Esophagus (tissue), 2 donors: Measurements from ENCODE around the gene LRRC8C. TPM values are rescaled to one million over a fixed set of nuclear protein-coding genes. Genes with fewer than 3 reads are reported as not detected.
A peak's percentile ranks its signal among the peaks of the same experiment; 100 is the strongest.

ENCODE experiments used
- H3K27ac ChIP-seq, 2 donors: one replicate each; pipeline ENCODE4 v1.5.1; 2013; ENCODE audit warnings: low read depth in 2 of 2, mild to moderate bottlenecking in 2 of 2, inconsistent platforms in 1 of 2, low read length in 1 of 2, moderate library complexity in 1 of 2
- H3K27me3 ChIP-seq, 2 donors: one replicate each; pipeline ENCODE4 v1.6.1; 2013; ENCODE audit warnings: low read length in 2 of 2, control low read depth in 1 of 2, mild to moderate bottlenecking in 1 of 2; ENCODE audit not compliant: insufficient read depth in 2 of 2, control insufficient read depth in 1 of 2
- H3K36me3 ChIP-seq, 2 donors: one replicate each; pipeline ENCODE4 v1.6.1; 2013; ENCODE audit warnings: low read length in 1 of 2; ENCODE audit not compliant: control insufficient read depth in 2 of 2, insufficient read depth in 2 of 2
- H3K4me1 ChIP-seq, 2 donors: one replicate each; pipeline ENCODE4 v1.6.1; 2013; ENCODE audit warnings: low read length in 1 of 2; ENCODE audit not compliant: control insufficient read depth in 2 of 2, insufficient read depth in 2 of 2
- H3K4me3 ChIP-seq, 2 donors: one replicate each; pipeline ENCODE4 v1.5.1; 2013; ENCODE audit warnings: low read length in 2 of 2, mild to moderate bottlenecking in 2 of 2, low read depth in 1 of 2, moderate library complexity in 1 of 2
- H3K9me3 ChIP-seq, 2 donors: one replicate each; pipeline ENCODE4 v1.6.1; 2013; ENCODE audit warnings: mild to moderate bottlenecking in 2 of 2, low read depth in 1 of 2, low read length in 1 of 2, moderate library complexity in 1 of 2; ENCODE audit not compliant: control insufficient read depth in 2 of 2, insufficient read depth in 1 of 2
- WGBS, 2 donors: extraction: QIAGEN DNeasy Blood & Tissue Kit; methylation state at CpG; one replicate each; pipeline ENCODE4 v1.1.7; 2013; 5-methylcytosine and 5-hydroxymethylcytosine counted together
- polyA plus RNA-seq, 2 donors: library from polyadenylated mRNA; stranded (reverse); fragments of 200-250 nt; gene quantifications; one replicate each; pipeline ENCODE4 v1.2.3, GENCODE V29; 2013
- donor health status: healthy with polysubstance abuse.
- donor health status: Bipolar disorder and iron deficiency.

The LRRC8C gene
- polyA plus RNA-seq, 2 donors, result 0.69 to 0.80 TPM

DNA sequence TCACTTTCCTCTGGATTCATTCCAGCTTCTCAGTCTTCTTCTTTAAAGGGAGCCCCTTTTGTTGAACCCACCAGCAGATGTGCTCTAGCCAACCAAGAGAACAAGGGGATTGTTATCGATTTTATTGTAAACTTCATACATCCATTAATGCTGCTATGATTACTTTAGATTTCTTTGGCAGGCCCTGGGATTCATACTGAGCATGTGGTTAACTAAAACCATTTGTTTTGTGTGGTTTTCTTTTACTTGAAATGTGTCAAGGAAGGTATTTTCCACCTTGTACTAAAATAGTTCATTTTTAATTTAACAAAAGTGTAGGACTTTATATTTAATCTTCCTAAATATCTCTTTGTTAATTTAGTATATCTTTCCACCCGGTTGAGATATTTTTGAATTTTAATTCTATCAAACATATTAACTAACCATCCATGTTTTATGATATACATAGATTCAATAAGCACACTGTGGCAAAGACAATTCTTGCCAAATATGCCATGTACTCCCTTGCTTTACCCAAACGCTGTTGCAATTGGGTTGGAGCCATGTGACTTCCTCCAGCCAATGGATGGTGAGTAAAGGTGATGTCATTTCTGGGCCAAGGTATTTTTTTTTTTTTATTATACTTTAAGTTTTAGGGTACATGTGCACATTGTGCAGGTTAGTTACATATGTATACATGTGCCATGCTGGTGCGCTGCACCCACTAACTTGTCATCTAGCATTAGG lies 113.7 kb downstream of the LRRC8C start:
- no peaks in the 10 kb centered on the region for H3K36me3 ChIP-seq
- no peak overlapping the region for H3K27ac ChIP-seq
- no peaks in the 10 kb centered on the region for H3K9me3 ChIP-seq
- no peaks in the 10 kb centered on the region for H3K27me3 ChIP-seq
- no peaks in the 10 kb centered on the region for H3K4me1 ChIP-seq
- WGBS, 2 donors, result 74 to 76% methylated on average over 3 of the region's 4 CpGs
- no peak overlapping the region for H3K4me3 ChIP-seq

DNA sequence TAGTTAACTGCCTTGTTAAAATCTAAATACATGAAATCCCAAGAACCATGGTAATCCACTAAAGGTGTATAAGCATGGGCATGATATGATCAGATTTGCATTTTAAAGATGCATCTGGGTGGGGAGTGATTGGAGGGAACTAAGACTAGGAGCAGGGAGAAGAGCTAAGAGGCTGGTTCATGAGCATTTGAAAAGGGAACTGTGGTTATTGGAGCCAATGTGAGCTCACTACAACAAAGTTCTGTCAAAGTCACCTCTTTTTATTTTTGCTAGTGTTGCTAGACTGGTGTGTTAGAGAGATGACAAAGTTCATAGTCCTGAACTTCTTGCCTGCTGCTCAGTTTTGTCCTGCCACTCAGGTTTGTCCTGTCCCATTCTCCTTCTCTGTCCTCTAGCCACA lies 120.8 kb downstream of the LRRC8C start:
- H3K4me1 ChIP-seq, result peaks cover 0 to 3% of the 10 kb centered on the region in 2 donors
- H3K9me3 ChIP-seq, result no peaks in the 10 kb centered on the region
- no peaks in the 10 kb centered on the region for H3K36me3 ChIP-seq
- H3K4me3 ChIP-seq, result no peak overlapping the region
- no peaks in the 10 kb centered on the region for H3K27me3 ChIP-seq
- H3K27ac ChIP-seq, result peak overlapping the region in 1 of 2 donors; percentile 53

DNA sequence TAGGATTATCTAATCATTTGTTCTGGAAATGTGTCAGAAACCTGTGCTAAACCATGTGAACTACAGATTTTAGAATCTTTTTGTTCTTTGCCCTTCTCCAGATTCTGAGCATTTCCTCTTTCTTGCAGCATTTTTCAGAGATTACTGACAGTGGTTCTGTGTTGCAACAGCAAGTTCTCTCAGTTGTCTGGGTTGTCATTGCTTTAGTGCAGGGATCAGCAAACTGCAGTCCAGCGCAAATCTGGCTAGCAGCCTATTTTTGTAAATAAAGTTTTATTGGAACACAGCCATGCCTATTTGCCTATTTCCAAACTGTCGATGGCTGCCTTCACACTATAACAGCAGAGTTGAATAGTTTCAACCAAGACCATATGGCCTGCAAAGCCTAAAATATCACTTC lies 121.6 kb downstream of the LRRC8C start:
- Histone ChIP-seq H3K9me3 (no peaks in the 10 kb centered on the region), H3K27ac (no peak overlapping the region), H3K36me3 (no peaks in the 10 kb centered on the region), H3K4me1 (peaks cover 0 to 3% of the 10 kb centered on the region in 2 donors), H3K4me3 (no peak overlapping the region), H3K27me3 (no peaks in the 10 kb centered on the region)
- WGBS, 2 donors, result 55 to 60% methylated on average over 2 of the region's 2 CpGs

DNA sequence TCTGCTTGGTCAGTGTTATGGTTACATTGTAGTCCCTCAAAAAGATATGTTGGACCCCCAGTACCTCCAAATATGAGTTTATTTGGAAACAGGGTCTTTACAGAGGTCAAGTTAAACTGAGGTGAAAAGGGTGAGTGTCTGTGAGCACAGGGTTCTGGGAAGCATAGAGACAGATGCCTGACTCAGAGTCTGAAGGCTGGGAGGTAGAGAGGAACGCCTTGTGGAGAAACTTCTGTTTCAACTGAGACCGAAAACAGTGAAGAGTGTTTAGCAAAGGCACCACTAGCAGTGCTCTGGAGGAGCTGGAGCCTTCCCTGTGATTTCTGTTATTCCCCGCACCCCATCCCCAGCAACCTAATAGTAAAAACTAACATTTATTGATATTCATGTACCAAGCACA lies 122.7 kb downstream of the LRRC8C start:
- no peak overlapping the region for H3K27ac ChIP-seq
- no peaks in the 10 kb centered on the region for H3K36me3 ChIP-seq
- no peaks in the 10 kb centered on the region for H3K27me3 ChIP-seq
- H3K4me1 ChIP-seq, result peaks cover 0 to 3% of the 10 kb centered on the region in 2 donors
- H3K4me3 ChIP-seq, result no peak overlapping the region
- H3K9me3 ChIP-seq, result no peaks in the 10 kb centered on the region
- WGBS, 2 donors, result 90 to 92% methylated on average over 3 of the region's 3 CpGs

DNA sequence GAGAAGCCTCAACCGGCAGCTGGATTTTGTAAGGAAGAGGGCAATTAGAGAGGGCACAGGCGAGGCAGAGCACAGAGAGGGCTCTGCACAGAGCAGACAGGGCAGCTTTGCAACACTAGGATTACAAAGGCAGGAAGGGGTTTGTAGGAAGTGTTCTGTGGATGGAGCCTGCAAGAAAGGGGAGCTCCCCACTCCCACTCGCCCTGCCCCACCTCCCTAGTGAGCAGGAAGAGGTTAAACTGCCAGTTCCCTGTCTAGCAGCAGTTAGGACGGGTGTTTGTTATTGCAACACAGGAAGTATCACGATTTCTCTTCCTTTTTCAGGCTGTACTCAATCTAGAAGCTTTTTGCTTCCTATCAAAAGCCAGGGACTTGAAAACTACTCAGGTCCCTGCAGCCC lies 124.6 kb downstream of the LRRC8C start:
- H3K27ac ChIP-seq, result no peak overlapping the region
- no peaks in the 10 kb centered on the region for H3K9me3 ChIP-seq
- H3K4me1 ChIP-seq, result peaks cover 0 to 3% of the 10 kb centered on the region in 2 donors
- no peak overlapping the region for H3K4me3 ChIP-seq
- WGBS, 2 donors, result 35 to 51% methylated on average over 5 of the region's 5 CpGs
- H3K36me3 ChIP-seq, result no peaks in the 10 kb centered on the region
- no peaks in the 10 kb centered on the region for H3K27me3 ChIP-seq

DNA sequence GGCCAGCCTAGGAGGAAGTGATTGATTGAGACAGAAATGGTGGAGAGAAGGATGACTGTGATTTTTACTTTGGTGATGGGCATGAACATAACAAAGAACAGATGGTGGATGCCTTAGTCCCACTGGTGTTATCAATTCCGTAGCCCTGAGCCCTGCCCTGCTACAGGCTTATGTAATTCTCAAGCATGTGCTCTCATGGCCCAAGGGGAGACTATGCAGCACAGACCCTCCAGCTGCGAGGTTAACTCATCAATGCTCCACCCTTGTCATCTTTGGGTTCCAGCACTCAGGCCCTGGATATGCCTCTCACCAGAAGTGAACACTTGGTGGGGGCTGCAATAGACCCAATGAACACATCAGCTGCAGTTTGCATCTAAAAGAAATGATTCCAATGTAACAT lies 125.2 kb downstream of the LRRC8C start:
- H3K4me1 ChIP-seq, result peaks cover 0 to 5% of the 10 kb centered on the region in 2 donors
- H3K27ac ChIP-seq, result peak overlapping the region in 1 of 2 donors; percentile 29
- 66 to 69% methylated on average over 2 of the region's 2 CpGs for WGBS, 2 donors

DNA sequence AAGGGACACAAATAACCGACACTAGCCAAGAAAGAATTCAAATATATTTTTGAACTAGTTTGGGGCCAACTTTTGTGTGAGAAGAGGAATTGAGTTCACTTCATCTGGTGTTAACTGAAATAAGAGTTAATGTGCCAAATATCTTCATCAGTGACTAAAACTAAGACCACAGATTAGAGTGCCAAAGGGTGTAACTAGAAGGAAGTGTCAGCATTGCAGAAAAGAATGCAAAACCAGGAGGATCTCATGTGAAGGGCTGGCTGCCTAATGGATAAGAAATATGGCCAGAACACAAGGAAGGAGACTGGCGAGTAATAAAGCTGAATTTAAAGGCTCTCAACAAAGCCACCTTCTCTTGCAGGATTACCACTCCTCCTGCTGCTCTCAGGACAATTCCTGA lies 126.1 kb downstream of the LRRC8C start:
- Histone ChIP-seq H3K4me1 (peaks cover 0 to 7% of the 10 kb centered on the region in 2 donors), H3K27ac (no peak overlapping the region), H3K4me3 (no peak overlapping the region), H3K36me3 (no peaks in the 10 kb centered on the region), H3K27me3 (no peaks in the 10 kb centered on the region), H3K9me3 (no peaks in the 10 kb centered on the region)
- 57 to 61% methylated on average over 2 of the region's 2 CpGs for whole genome bisulfite sequencing, 2 donors

More for the DNA sequence above, 125.2 kb downstream of the LRRC8C start:
- Histone ChIP-seq H3K36me3 (no peaks in the 10 kb centered on the region), H3K27me3 (no peaks in the 10 kb centered on the region), H3K4me3 (no peak overlapping the region), H3K9me3 (no peaks in the 10 kb centered on the region)

DNA sequence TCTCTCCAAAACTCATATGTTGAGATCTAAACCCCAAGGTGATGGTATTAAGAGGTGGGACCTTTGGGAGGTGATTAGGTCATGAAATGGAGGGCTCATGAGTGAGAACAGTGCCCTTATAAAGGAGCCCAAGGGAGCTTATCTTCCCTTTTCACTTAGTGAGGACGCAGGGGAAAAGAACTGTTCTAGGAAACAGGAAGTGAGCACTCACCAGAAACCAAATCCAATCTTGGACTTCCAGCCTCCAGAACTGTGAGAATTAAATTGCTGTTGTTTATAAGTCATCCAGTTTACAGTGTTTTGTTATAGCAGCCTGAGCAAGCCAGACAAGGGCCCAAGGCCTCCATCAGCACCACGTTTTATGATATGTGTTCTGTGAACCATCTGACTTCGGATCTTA lies 127.6 kb downstream of the LRRC8C start:
- H3K27me3 ChIP-seq, result no peaks in the 10 kb centered on the region
- no peaks in the 10 kb centered on the region for H3K36me3 ChIP-seq
- WGBS, 2 donors, result 86 to 89% methylated on average over 3 of the region's 3 CpGs
- peaks cover 0 to 7% of the 10 kb centered on the region in 2 donors for H3K4me1 ChIP-seq
- no peaks in the 10 kb centered on the region for H3K9me3 ChIP-seq
- H3K27ac ChIP-seq, result no peak overlapping the region
- no peak overlapping the region for H3K4me3 ChIP-seq

DNA sequence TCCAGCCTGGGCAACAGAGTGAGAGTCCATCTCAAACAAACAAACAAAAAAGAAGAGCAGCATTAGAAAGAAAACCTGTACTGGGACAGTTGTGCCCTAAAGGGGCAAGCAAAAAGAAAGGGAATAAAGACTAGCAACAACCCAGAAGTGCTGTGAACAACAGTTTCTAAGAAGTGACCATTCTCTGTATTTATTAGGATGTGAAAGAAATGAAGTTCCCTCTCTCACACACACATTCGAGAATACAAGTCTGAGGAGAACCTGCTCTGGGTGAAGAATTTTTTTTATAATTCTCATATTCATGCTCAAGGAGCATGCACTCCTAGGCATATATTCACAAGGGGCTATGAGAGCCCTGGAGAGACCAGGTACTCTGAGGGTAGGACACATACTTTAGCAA lies 128.4 kb downstream of the LRRC8C start:
- no peak overlapping the region for H3K27ac ChIP-seq

DNA sequence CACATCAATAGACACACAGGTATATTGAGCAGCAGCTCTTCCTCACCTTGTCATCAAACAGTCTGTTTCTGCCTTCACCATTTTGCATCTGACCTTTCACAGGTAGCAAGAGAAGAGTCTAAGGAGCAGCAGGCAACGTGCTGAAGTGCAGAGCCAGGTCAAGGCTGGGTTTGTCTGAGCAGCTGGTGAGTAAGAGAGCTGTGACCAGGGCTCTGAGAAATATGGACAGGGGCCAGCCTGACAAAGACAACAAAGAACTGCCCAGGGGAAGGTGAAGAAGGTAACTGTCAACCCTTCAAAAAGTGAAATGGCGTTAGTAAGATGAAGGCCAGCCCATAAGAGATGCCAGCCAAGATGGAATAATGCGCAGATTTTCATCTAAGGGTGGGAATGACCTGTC lies 129.0 kb downstream of the LRRC8C start:
- Histone ChIP-seq H3K27me3 (no peaks in the 10 kb centered on the region), H3K9me3 (no peaks in the 10 kb centered on the region), H3K36me3 (no peaks in the 10 kb centered on the region), H3K4me3 (no peak overlapping the region), H3K27ac (no peak overlapping the region), H3K4me1 (peaks cover 0 to 7% of the 10 kb centered on the region in 2 donors)
- 82 to 86% methylated on average over 3 of the region's 3 CpGs for WGBS, 2 donors

More for the DNA sequence above, 128.4 kb downstream of the LRRC8C start:
- no peaks in the 10 kb centered on the region for H3K36me3 ChIP-seq
- no peaks in the 10 kb centered on the region for H3K9me3 ChIP-seq
- no peak overlapping the region for H3K4me3 ChIP-seq
- H3K27me3 ChIP-seq, result no peaks in the 10 kb centered on the region
- WGBS, 2 donors, result 64 to 83% methylated on average over 1 of the region's 1 CpG
- H3K4me1 ChIP-seq, result peaks cover 0 to 7% of the 10 kb centered on the region in 2 donors
